WERI-Rb-1 (cell line): ENCODE data around the gene MC2R.
"Not testable (repeated sequence)": the region's sequence is repeated elsewhere in the genome, so short reads cannot be mapped to it uniquely, and the experiment has no call there.

ENCODE experiments used
- DNase-seq: peaks from one replicate; pipeline ENCODE4 v3.0.0-alpha.2; 2020
- H3K27ac ChIP-seq: fragments of 250-450 bp; sonication (Bioruptor Pico); 2 replicates; pipeline ENCODE4 v1.5.1; 2020; ENCODE audit warnings: mild to moderate bottlenecking, moderate library complexity
- H3K27me3 ChIP-seq: fragments of 250-450 bp; sonication (Bioruptor Pico); 2 replicates; pipeline ENCODE4 v1.5.1; 2021; ENCODE audit warnings: mild to moderate bottlenecking, low read depth, moderate library complexity; ENCODE audit not compliant: insufficient read depth, severe bottlenecking
- H3K36me3 ChIP-seq: fragments of 250-450 bp; sonication (Bioruptor Pico); 2 replicates; pipeline ENCODE4 v1.5.1; 2020; ENCODE audit warnings: mild to moderate bottlenecking, moderate library complexity
- H3K4me3 ChIP-seq: 2 replicates; pipeline ENCODE4 v1.5.1; 2011; ENCODE audit warnings: low read depth, mild to moderate bottlenecking, control low read depth, low read length
- H3K9me3 ChIP-seq: fragments of 250-450 bp; sonication (Bioruptor Pico); 2 replicates; pipeline ENCODE4 v1.5.1; 2021; ENCODE audit warnings: mild to moderate bottlenecking, moderate library complexity; ENCODE audit not compliant: severe bottlenecking
- TF ChIP-seq, protein P1 (sequence below): IDR thresholded peaks from 2 replicates; pipeline ENCODE4 v1.5.1; 2011; ENCODE audit warnings: low read depth, mild to moderate bottlenecking, control low read depth, inconsistent platforms, low read length

The MC2R gene

DNA sequence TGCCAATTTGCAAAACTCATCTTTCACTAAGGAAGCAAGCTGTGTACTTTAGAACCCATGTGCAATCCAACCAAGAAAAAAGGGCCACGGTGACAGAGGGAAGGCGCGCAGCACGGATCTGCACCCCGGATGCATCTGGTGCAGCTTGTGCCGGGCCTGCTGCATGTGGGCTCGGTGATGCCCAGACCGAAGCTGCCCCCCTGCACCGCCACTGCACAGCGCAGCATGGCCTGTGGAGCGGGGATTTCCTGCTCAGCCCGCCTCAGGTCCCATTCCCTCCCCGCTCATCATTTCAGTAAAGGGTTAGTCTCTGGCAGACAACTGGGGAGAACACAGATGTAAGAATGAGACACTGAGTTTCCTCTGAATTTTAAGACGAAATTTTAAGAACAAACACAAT, 43.0 kb downstream of the MC2R start:
- peaks cover 94% of the 10 kb centered on the region for H3K27me3 ChIP-seq
- no peak for DNase-seq
- no peak overlapping the region for H3K4me3 ChIP-seq

DNA sequence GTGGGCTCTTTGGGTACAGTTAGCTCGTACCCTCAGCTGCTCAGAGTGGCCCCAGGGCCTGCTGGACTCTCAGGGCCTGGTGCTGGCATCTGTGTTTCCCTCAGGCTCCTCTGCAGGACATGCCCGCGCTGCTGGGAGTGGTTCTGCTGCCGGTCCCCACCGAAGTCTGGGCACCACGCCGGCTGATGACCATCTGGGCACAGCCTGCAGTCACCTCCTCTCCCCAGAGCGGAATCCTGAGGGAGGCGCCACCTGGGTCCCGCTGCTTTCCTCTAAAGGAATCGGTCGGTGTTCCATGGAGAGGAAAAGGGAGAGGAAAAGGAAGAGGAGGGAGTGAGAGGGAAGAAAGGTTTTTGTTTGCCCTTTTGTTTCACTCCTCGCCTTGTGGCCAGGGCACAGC, 43.6 kb downstream of the MC2R start:
- Histone ChIP-seq H3K4me3 (no peak overlapping the region), H3K27me3 (peaks cover 93% of the 10 kb centered on the region), H3K9me3 (no peaks in the 10 kb centered on the region), H3K36me3 (no peaks in the 10 kb centered on the region), H3K27ac (no peak overlapping the region)
- no peak for DNase-seq
- TF ChIP-seq, protein P1, sequence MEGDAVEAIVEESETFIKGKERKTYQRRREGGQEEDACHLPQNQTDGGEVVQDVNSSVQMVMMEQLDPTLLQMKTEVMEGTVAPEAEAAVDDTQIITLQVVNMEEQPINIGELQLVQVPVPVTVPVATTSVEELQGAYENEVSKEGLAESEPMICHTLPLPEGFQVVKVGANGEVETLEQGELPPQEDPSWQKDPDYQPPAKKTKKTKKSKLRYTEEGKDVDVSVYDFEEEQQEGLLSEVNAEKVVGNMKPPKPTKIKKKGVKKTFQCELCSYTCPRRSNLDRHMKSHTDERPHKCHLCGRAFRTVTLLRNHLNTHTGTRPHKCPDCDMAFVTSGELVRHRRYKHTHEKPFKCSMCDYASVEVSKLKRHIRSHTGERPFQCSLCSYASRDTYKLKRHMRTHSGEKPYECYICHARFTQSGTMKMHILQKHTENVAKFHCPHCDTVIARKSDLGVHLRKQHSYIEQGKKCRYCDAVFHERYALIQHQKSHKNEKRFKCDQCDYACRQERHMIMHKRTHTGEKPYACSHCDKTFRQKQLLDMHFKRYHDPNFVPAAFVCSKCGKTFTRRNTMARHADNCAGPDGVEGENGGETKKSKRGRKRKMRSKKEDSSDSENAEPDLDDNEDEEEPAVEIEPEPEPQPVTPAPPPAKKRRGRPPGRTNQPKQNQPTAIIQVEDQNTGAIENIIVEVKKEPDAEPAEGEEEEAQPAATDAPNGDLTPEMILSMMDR, result no peak

More for the DNA sequence above, 43.0 kb downstream of the MC2R start:
- Histone ChIP-seq H3K9me3 (no peaks in the 10 kb centered on the region), H3K27ac (no peak overlapping the region), H3K36me3 (no peaks in the 10 kb centered on the region)
- TF ChIP-seq, protein P1, result no peak

DNA sequence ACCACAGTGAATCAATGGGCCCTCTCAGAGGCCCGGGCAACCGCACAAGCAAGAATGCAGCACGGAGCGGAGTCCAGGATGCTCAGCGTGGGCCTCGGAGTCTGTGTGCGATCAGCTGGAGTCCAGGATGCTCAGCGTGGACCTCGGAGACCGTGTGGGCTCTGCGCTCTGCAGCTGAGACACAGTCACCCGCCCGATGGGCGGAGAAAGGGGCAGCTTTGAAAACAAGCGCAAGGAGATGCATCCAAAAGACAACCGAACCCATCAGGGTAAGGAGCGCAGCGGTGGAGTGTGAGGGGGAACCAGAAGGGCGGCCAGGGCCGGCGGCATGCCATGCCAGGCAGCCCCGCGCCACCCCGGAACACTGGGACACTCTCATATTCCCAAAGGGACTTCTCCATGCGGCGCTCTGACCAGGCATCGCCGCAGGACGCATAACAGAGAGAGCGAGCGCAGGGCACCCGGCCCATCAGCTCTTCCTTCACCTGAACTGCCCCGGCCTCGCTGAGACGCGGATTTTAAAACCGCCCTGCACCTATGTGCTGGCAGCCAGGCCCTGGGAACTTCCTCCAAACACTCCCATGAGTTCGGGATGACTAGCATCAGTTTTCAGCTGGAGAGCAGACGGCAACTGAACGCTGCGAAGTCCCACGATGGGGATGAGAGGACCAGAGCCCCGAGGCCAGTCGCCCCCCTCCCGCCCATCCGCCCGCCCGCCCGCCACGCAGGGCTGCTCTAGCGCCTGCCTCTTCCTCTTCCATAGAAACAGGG, 46.6 kb downstream of the MC2R start:
- Histone ChIP-seq H3K4me3 (no peak overlapping the region), H3K36me3 (no peaks in the 10 kb centered on the region), H3K9me3 (no peaks in the 10 kb centered on the region), H3K27me3 (peaks cover 94% of the 10 kb centered on the region), H3K27ac (no peak overlapping the region)
- TF ChIP-seq, protein P1, result no peak
- DNase-seq, result no peak

DNA sequence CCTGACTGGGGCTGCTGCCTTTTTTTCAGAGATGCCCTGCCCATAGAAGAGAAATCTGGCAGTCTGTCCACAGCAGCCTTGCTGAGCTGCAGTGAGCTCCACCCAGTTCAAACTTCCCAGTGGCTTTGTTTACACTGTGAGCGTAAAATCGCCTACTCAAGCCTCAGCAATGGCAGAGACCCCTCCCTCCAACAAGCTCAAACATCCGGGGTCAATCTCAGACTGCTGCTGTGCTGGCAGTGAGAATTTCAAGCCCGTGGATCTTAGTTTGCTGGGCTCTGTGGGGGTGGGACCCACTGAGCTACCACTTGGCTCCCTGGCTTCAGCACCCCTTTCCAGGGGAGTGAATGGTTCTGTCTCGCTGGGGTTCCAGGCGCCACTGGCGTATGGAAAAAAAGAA, 52.4 kb downstream of the MC2R start:
- peaks cover 69% of the 10 kb centered on the region for H3K27me3 ChIP-seq
- DNase-seq, result not testable (repeated sequence)

DNA sequence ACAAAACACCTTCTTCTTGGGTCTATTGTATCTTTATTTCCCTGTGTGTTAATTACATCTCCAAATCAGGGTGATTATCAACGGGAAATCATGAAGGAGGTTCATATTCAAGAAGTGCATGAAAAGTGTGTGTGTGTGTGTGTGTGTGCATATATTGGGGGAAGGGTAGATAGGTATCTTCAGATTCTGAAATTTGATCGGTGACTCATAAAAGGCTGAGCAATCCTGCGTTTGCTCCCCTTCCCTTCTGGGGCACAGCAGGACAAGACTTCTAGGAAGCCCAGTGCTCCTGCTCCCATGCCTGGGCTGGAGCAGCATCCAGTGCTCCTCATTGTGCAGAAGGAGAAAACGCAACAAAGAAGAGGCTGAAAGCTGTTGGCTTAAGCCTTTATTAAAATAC, 65.5 kb downstream of the MC2R start:
- TF ChIP-seq, protein P1, result no peak
- Histone ChIP-seq H3K36me3 (no peaks in the 10 kb centered on the region), H3K27me3 (peaks cover 58% of the 10 kb centered on the region), H3K27ac (no peak overlapping the region), H3K9me3 (peaks cover 3% of the 10 kb centered on the region), H3K4me3 (no peak overlapping the region)
- DNase-seq, result no peak

More for the DNA sequence above, 52.4 kb downstream of the MC2R start:
- H3K4me3 ChIP-seq, H3K9me3 ChIP-seq, H3K36me3 ChIP-seq, H3K27ac ChIP-seq: not testable (repeated sequence)

DNA sequence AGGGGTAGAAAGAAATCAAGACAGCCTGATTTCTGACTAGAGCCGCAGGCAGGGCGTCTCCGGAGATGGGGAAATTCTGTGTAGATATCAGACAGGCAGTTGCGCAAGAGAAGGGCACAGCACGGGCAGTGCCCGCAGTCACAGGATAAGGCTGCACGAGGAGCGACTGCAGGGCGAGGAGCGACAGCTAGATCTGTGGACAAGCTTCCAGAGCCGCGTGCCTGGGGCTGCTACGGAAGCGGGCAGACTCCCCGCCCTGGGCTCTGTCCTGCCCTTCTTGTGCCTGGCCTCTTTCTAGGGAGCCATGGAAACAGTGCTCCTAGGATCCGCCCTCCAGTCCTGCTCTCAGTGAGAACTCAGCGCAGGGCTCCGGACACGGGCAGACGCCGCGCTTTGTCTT, 78.8 kb downstream of the MC2R start:
- Histone ChIP-seq H3K9me3 (peaks cover 3% of the 10 kb centered on the region), H3K27ac (no peak overlapping the region), H3K27me3 (peaks cover 88% of the 10 kb centered on the region), H3K4me3 (no peak overlapping the region), H3K36me3 (no peaks in the 10 kb centered on the region)
- DNase-seq, result no peak
- TF ChIP-seq, protein P1, result no peak
